Naive thymus-derived CD8-positive, alpha-beta T cell (primary cell): ENCODE data around the gene CCDC68. TPM values are rescaled to one million over a fixed set of nuclear protein-coding genes. Genes with fewer than 3 reads are reported as not detected.

Experiments used
- ATAC-seq, 2 donors: fragments of 150-1000 bp; cut with Tn5 transposase in 1 of 2; sonication (Bioruptor Pico), chemical (Tn5 transposase) in 1 of 2; 1 replicate in 1 of 2; 2 replicates in 1 of 2; pipeline ENCODE4 v1.10.0; 2021; ENCODE audit warnings: mild to moderate bottlenecking in 2 of 2, moderate library complexity in 2 of 2
- POLR2A ChIA-PET: fragments of 350-600 bp; sonication (Branson Sonifier 250); formaldehyde crosslinking; loops from one replicate; lab custom pipeline; 2021; ENCODE audit warnings: antibody characterized with exemption; lab: Charles Lee
- DNase-seq, 10 donors: peaks; one replicate each; pipeline versions ENCODE4 v3.0.0 to v3.0.0-alpha.2; 2020 to 2022
- H3K27ac Mint-ChIP-seq, 10 donors: one replicate each; pipeline ENCODE4 v1.8.0; 2020 to 2022; ENCODE audit warnings: mild to moderate bottlenecking in 10 of 10, mixed read lengths in 10 of 10, moderate library complexity in 4 of 10, inconsistent platforms in 1 of 10
- H3K27me3 Mint-ChIP-seq, 5 donors: one replicate each; pipeline ENCODE4 v1.8.0; 2021 to 2022; ENCODE audit warnings: mixed read lengths in 5 of 5
- H3K36me3 Mint-ChIP-seq, 3 donors: one replicate each; pipeline ENCODE4 v1.8.0; 2020 to 2022; ENCODE audit warnings: mixed read lengths in 3 of 3, mild to moderate bottlenecking in 2 of 3, inconsistent platforms in 1 of 3
- H3K4me1 Mint-ChIP-seq, 4 donors: one replicate each; pipeline ENCODE4 v1.8.0; 2021 to 2022; ENCODE audit warnings: mixed read lengths in 4 of 4
- H3K4me3 Mint-ChIP-seq, 10 donors: one replicate each; pipeline ENCODE4 v1.8.0; 2020 to 2022; ENCODE audit warnings: mild to moderate bottlenecking in 10 of 10, mixed read lengths in 10 of 10, moderate library complexity in 6 of 10, inconsistent platforms in 1 of 10
- H3K9me3 Mint-ChIP-seq, 9 donors: one replicate each; pipeline ENCODE4 v1.8.0; 2020 to 2022; ENCODE audit warnings: mixed read lengths in 9 of 9, mild to moderate bottlenecking in 3 of 9, inconsistent platforms in 1 of 9, moderate library complexity in 1 of 9
- polyA plus RNA-seq, 3 donors: library from polyadenylated mRNA; unstranded; fragments of 300-500 nt; fragmentation: Illumina TruSeq; gene quantifications; one replicate each; pipeline ENCODE4 v1.2.3, GENCODE V29; 2021
- total RNA-seq, 8 experiments: library from RNA in 2 of 8; stranded (reverse) in 2 of 8; gene quantifications; one replicate each; pipeline ENCODE4 v1.2.3 and lab custom pipeline; 2021 to 2026

Gene CCDC68
- total RNA-seq: not detected
- polyA plus RNA-seq: not detected
- total RNA-seq (lab: John Stamatoyannopoulos, UW): 0 to 0.09 (median 0) reads per million in 6 experiments

DNA sequence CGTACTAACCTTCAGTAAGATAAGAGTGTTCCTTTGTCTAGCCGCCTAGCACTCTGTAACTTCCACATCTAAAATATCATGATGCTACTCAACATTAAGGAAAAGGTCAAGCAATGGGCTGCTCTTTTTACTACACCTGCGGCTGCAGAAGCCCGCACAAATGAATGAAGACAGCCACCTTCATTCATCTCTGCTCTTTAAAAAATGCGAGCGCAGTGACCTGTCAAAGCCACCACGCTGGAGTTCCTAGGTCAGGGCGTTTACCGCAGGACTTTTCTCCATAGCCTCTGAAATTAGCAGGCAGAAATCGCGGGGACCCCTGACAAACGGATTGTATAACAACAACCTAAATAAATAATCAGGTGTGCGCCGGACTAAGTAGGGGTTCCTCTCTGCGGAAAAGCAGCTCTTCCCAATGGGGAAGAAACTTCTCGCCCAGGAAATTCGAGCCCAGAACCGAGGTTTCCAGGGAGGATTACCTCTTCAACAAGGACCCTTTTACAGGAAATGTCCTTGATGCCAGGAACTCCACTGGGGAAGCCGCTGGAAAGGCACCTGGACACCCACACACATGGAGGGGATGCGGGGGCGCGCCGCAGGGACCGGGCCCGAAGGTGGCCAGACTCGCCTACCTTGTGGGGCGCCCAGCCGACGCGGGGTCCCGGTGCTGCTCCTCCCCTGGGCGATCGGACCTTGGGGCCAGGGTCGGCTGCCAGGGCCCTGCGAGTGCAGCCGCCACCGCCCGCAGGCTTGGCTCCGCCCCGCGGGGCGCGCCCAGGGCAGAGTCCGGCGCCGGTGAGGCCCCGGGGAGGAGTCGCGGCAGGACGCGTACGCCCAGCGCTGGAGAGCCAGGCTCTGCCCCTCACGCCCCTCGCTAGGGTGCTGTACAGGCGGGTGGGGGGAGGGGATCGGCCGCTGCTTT lies at the start of gene CCDC68:
CCDC68 (minus strand) TSS at position 758 of the 922 bp plus-strand sequence. CDS start 16,670 bp downstream, outside the sequence.
- H3K4me1 Mint-ChIP-seq: peaks cover 0 to 7% (median 2%) of the 10 kb centered on the region in 4 donors
- H3K4me3 Mint-ChIP-seq: peak within 1 kb of the TSS in 1 of 10 donors; percentile 39
- no peak for DNase-seq
- no peak for ATAC-seq
- peaks cover 36 to 68% (median 46%) of the 10 kb centered on the region in 5 donors for H3K27me3 Mint-ChIP-seq
- POLR2A ChIA-PET: no interaction called here
- peaks cover 0 to 1% (median 0%) of the 10 kb centered on the region in 9 donors for H3K9me3 Mint-ChIP-seq
- no peak within 1 kb of the TSS for H3K27ac Mint-ChIP-seq
- no peaks in the 10 kb centered on the region for H3K36me3 Mint-ChIP-seq

- peaks cover 0 to 2% (median 0%) of the 10 kb centered on the region in 9 donors for H3K9me3 Mint-ChIP-seq
- ATAC-seq (no peak), DNase-seq (no peak)
- POLR2A ChIA-PET: no interaction called here
- H3K4me1 Mint-ChIP-seq: no peaks in the 10 kb centered on the region
- no peak overlapping the region for H3K4me3 Mint-ChIP-seq
- H3K36me3 Mint-ChIP-seq: no peaks in the 10 kb centered on the region
- H3K27ac Mint-ChIP-seq: no peak overlapping the region
- H3K27me3 Mint-ChIP-seq: peaks cover 0 to 20% (median 5%) of the 10 kb centered on the region in 5 donors
Measured at GRCh38 chr18:55007602-55008001, 48.3 kb upstream of the CCDC68 start.

DNA sequence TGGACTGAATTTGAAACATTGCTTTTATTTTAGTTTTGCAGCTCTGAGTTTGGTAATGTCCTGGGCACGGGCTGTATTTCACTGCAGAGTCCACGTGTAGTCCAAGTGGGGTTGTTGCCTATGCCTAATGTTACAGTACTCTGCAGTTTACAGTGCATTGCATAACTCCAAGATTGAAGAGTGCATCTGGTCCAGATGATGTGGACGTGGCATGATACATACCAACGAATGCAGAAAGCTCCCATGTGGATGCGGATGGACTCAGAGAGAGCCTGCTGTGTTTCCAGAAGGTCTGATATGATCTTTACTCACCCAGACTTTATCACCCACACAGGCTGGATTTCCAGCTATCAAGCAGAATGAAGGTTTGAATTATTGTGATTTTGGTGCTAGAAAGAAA lies 44.4 kb upstream of the CCDC68 start:
- H3K27me3 Mint-ChIP-seq: peaks cover 2 to 24% (median 7%) of the 10 kb centered on the region in 5 donors
- H3K9me3 Mint-ChIP-seq: no peaks in the 10 kb centered on the region
- no peaks in the 10 kb centered on the region for H3K4me1 Mint-ChIP-seq
- no peak overlapping the region for H3K27ac Mint-ChIP-seq
- ATAC-seq (no peak), DNase-seq (no peak)
- POLR2A ChIA-PET: no interaction called here
- H3K36me3 Mint-ChIP-seq: no peaks in the 10 kb centered on the region
- H3K4me3 Mint-ChIP-seq: no peak overlapping the region

DNA sequence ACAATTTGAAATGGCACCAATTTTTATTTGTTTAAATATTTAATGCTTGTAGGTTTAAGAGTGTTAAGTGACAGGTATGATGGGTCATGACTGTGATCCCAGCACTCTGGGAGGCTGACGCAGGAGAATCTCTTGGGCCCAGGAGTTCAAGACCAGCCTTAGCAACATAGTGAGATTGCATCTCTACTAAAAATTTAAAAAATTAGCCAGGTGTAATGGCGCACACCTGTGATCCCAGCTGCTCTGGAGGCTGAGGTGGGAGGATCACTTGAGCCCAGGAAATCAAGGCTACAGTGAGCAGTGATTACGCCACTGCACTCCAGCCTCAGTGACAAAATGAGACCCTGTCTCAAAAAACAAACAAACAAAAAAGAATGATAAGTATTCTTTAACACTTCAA lies 43.0 kb upstream of the CCDC68 start:
- Mint-ChIP-seq H3K36me3 (no peaks in the 10 kb centered on the region), H3K4me1 (no peaks in the 10 kb centered on the region), H3K9me3 (no peaks in the 10 kb centered on the region), H3K4me3 (no peak overlapping the region), H3K27me3 (peaks cover 1 to 22% (median 2%) of the 10 kb centered on the region in 5 donors), H3K27ac (no peak overlapping the region)
- ATAC-seq (no peak), DNase-seq (no peak)
- POLR2A ChIA-PET: no interaction called here

DNA sequence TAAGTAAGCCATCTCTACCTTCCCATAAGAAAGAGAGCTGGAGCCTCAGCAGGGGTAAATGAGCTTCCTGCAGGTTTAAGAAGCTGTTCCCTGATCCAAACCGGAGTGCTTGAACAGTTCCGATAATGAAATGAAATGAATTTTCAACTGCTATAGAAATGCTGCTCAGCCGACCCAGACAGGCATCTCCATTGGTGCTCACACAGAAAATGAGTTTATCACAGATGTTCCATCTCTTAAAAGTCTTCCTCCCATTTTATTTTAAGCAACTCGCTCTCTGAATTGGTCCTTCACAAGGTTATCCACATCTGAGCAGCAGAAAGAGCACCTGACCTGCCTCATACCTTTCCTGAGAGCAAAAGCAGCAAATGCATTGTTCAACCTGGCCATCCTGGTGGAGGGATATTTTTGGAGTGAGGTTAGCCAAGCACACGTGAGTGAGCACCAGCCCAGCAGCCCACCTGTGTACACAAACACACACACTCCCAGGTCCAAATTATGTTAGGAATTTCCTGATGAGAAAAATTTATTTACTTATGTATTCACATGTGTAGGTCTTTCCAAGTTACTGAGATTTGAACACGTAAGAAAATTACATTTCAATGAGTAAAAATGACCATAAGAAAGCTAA lies 42.2 kb upstream of the CCDC68 start:
- H3K27me3 Mint-ChIP-seq: peaks cover 1 to 22% (median 2%) of the 10 kb centered on the region in 5 donors
- no peaks in the 10 kb centered on the region for H3K36me3 Mint-ChIP-seq
- POLR2A ChIA-PET: no interaction called here
- no peak overlapping the region for H3K27ac Mint-ChIP-seq
- no peaks in the 10 kb centered on the region for H3K9me3 Mint-ChIP-seq
- H3K4me3 Mint-ChIP-seq: no peak overlapping the region
- H3K4me1 Mint-ChIP-seq: no peaks in the 10 kb centered on the region
- ATAC-seq (no peak), DNase-seq (no peak)

- no peak overlapping the region for H3K4me3 Mint-ChIP-seq
- no peak overlapping the region for H3K27ac Mint-ChIP-seq
- DNase-seq (no peak), ATAC-seq (no peak)
- H3K27me3 Mint-ChIP-seq: peaks cover 1 to 22% (median 2%) of the 10 kb centered on the region in 5 donors
- H3K9me3 Mint-ChIP-seq: no peaks in the 10 kb centered on the region
- no peaks in the 10 kb centered on the region for H3K36me3 Mint-ChIP-seq
- no peaks in the 10 kb centered on the region for H3K4me1 Mint-ChIP-seq
- POLR2A ChIA-PET: no interaction called here
Measured at GRCh38 chr18:55000529-55000928, 41.3 kb upstream of the CCDC68 start.

DNA sequence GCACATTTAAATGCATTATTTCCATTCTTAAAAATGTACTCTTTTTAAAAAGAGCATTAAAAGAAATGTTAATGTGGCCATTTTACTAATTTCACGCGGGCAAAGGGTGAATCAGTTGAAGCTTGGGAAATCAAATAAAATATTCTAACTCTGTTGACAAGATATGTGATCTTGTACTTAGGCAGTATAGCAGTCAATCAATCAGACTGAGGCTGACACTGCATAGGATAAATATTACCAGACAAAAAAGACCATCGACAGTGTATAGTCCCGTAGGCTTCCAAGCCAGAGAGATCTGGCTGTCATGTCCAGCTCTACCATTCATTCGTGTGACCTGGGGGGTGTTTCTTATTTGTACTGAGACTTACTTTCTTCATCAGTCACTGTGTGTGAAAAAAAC lies 39.8 kb upstream of the CCDC68 start:
- peaks cover 2 to 13% (median 3%) of the 10 kb centered on the region in 5 donors for H3K27me3 Mint-ChIP-seq
- ATAC-seq (no peak), DNase-seq (no peak)
- no peak overlapping the region for H3K4me3 Mint-ChIP-seq
- peaks cover 0 to 3% (median 0%) of the 10 kb centered on the region in 9 donors for H3K9me3 Mint-ChIP-seq
- POLR2A ChIA-PET: no interaction called here
- no peaks in the 10 kb centered on the region for H3K36me3 Mint-ChIP-seq
- no peak overlapping the region for H3K27ac Mint-ChIP-seq
- no peaks in the 10 kb centered on the region for H3K4me1 Mint-ChIP-seq

DNA sequence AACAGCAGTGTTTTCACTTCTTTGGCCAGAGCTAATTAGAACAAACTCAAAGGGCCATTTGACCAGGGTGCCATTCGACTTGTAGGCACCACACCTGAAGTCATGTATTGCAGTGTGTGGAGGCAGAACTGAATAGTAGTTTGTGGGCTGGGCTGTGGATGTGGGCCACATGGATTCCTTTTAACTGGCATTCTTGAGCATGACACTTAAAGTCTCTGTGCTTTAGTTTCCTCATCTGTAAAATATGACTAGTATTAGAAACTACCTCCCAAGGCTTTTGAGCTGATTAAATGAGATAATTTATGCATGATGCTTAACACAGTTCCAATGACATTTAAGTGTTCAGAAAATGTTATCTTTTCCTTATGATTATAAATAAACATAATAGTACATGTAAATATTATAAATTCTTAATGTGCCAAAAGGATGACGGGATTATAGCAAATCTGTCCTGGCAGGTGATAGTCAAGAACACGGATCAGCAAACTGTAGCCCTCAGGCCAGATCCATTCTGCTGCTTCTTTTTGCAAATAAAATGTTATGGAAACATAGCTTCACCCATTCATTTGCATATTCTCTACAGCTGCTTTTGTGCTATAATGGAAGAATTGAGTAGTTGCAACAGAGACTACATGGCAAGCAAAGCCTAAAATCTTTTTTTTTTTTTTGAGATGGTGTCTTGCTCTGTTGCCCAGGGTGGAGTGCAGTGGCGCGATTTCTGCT lies 36.3 kb upstream of the CCDC68 start:
- no peaks in the 10 kb centered on the region for H3K4me1 Mint-ChIP-seq
- H3K9me3 Mint-ChIP-seq: peaks cover 0 to 3% (median 0%) of the 10 kb centered on the region in 9 donors

DNA sequence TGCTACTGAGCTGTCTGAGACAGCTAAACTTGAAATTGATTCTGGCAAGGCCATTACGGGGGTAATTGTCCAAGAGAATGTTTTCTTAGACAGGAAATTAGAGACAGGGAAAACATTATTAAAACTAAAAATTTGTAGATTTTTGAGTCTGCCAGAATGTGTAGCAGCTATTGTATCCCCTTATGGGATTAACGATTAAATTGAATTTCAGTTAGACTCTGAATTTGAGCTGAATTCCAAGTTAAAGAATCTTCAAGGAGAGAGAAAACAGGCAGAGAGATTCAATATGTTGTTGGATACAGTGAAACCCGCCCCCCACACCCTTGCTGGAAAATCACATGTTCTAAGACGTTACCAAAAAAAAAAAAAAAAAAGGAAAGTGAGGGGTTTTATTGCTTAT lies 32.7 kb upstream of the CCDC68 start:
- no peaks in the 10 kb centered on the region for H3K4me1 Mint-ChIP-seq
- H3K27me3 Mint-ChIP-seq: peaks cover 2 to 16% (median 10%) of the 10 kb centered on the region in 5 donors
- ATAC-seq (no peak), DNase-seq (no peak)
- H3K9me3 Mint-ChIP-seq: peaks cover 0 to 3% (median 0%) of the 10 kb centered on the region in 9 donors
- POLR2A ChIA-PET: no interaction called here
- no peak overlapping the region for H3K27ac Mint-ChIP-seq
- no peaks in the 10 kb centered on the region for H3K36me3 Mint-ChIP-seq
- H3K4me3 Mint-ChIP-seq: no peak overlapping the region

More for the DNA sequence above, 36.3 kb upstream of the CCDC68 start:
- Mint-ChIP-seq H3K36me3 (no peaks in the 10 kb centered on the region), H3K27ac (no peak overlapping the region), H3K27me3 (peaks cover 2 to 19% (median 7%) of the 10 kb centered on the region in 5 donors), H3K4me3 (no peak overlapping the region)
- ATAC-seq (no peak), DNase-seq (no peak)
- POLR2A ChIA-PET: no interaction called here

GRCh38 chr18:54984908-54985307 lies 25.6 kb upstream of the CCDC68 start:
- Mint-ChIP-seq H3K9me3 (no peaks in the 10 kb centered on the region), H3K4me3 (no peak overlapping the region), H3K4me1 (no peaks in the 10 kb centered on the region), H3K27me3 (peaks cover 0 to 10% (median 8%) of the 10 kb centered on the region in 5 donors), H3K27ac (no peak overlapping the region), H3K36me3 (no peaks in the 10 kb centered on the region)
- no peak for DNase-seq
- POLR2A ChIA-PET: no interaction called here
- ATAC-seq: no peak

DNA sequence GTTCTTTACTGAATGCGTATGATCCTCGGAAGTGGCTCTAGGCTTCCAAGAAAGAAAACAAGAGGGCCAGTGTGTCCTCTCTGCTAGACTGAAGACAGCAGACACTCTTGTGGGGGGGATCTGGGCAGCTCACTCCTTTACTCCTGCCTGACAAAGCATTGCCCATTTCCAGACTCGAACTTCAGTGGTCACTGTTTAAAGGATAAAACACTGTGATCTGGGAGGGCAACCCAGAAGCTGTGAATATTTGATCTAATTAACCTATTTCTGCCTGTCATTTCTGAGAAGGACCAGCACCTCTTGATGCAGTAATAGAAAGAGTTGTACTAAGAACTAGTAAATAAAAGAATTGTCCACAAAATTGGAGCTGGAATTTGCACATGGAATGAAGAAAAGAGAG lies 24.5 kb upstream of the CCDC68 start:
- DNase-seq (no peak), ATAC-seq (no peak)
- Mint-ChIP-seq H3K4me1 (no peaks in the 10 kb centered on the region), H3K27ac (no peak overlapping the region), H3K9me3 (no peaks in the 10 kb centered on the region), H3K36me3 (no peaks in the 10 kb centered on the region), H3K27me3 (peaks cover 0 to 9% (median 5%) of the 10 kb centered on the region in 5 donors), H3K4me3 (no peak overlapping the region)
- POLR2A ChIA-PET: no interaction called here

GRCh38 chr18:54983041-54983686 lies 23.9 kb upstream of the CCDC68 start:
- no peak overlapping the region for H3K27ac Mint-ChIP-seq
- no peak for ATAC-seq
- POLR2A ChIA-PET: no interaction called here
- no peak overlapping the region for H3K4me3 Mint-ChIP-seq
- no peaks in the 10 kb centered on the region for H3K9me3 Mint-ChIP-seq
- no peaks in the 10 kb centered on the region for H3K4me1 Mint-ChIP-seq
- peak in 3 of 10 donors; percentile 16 to 23 (median 17) for DNase-seq
- peaks cover 0 to 8% (median 5%) of the 10 kb centered on the region in 5 donors for H3K27me3 Mint-ChIP-seq
- no peaks in the 10 kb centered on the region for H3K36me3 Mint-ChIP-seq
